Fibroblast of lung (primary cell): ENCODE measurements around the gene BMERB1. TPM values are rescaled to one million over a fixed set of nuclear protein-coding genes. Genes with fewer than 3 reads are reported as not detected.

Experiments used
- DNase-seq, 2 donors: peaks; one replicate each; pipeline versions ENCODE4 v3.0.0 to v3.0.0-alpha.2; 2010; ENCODE audit warnings: low read depth in 2 of 2
- H2AFZ ChIP-seq: 2 replicates; pipeline ENCODE4 v1.5.1; 2012; ENCODE audit warnings: low read length, control low read depth, inconsistent platforms
- H3K27ac ChIP-seq: 2 replicates; pipeline ENCODE4 v1.5.1; 2011; ENCODE audit warnings: low read length, control low read depth; ENCODE audit not compliant: insufficient read depth
- H3K27me3 ChIP-seq: 2 replicates; pipeline ENCODE4 v1.5.1; 2011; ENCODE audit warnings: mild to moderate bottlenecking, low read length; ENCODE audit not compliant: control insufficient read depth, insufficient read depth
- H3K36me3 ChIP-seq: 2 replicates; pipeline ENCODE4 v1.5.1; 2011; ENCODE audit warnings: low read length; ENCODE audit not compliant: control insufficient read depth, insufficient read depth
- H3K4me1 ChIP-seq: 2 replicates; pipeline ENCODE4 v1.5.1; 2011; ENCODE audit warnings: low read length; ENCODE audit not compliant: control insufficient read depth, insufficient read depth; ENCODE audit errors: extremely low read depth
- H3K4me2 ChIP-seq: 2 replicates; pipeline ENCODE4 v1.5.1; 2011; ENCODE audit warnings: low read length, control low read depth; ENCODE audit not compliant: insufficient read depth; ENCODE audit errors: extremely low read depth
- H3K4me3 ChIP-seq, 4 experiments: fragments of 200-600 bp in 1 of 4; sonication (generic) in 1 of 4; replicated peaks in 1 of 4; 2 replicates each; pipeline ENCODE4 v1.5.1; 2011 to 2016; ENCODE audit warnings: low read length in 4 of 4, low read depth in 3 of 4, mild to moderate bottlenecking in 3 of 4, control low read depth in 2 of 4, inconsistent platforms in 1 of 4, mixed read lengths in 1 of 4; ENCODE audit not compliant: insufficient read depth in 1 of 4; ENCODE audit errors: control extremely low read depth in 1 of 4
- H3K79me2 ChIP-seq: 2 replicates; pipeline ENCODE4 v1.5.1; 2012; ENCODE audit warnings: mild to moderate bottlenecking, low read length, inconsistent platforms; ENCODE audit not compliant: control insufficient read depth, insufficient read depth
- H3K9ac ChIP-seq: 2 replicates; pipeline ENCODE4 v1.5.1; 2011; ENCODE audit warnings: mild to moderate bottlenecking, low read length, control low read depth; ENCODE audit not compliant: insufficient read depth
- H3K9me3 ChIP-seq: 2 replicates; pipeline ENCODE4 v1.5.1; 2012; ENCODE audit warnings: low read depth, low read length; ENCODE audit not compliant: control insufficient read depth, insufficient read depth
- H4K20me1 ChIP-seq: 2 replicates; pipeline ENCODE4 v1.5.1; 2011; ENCODE audit warnings: low read length; ENCODE audit not compliant: control insufficient read depth, insufficient read depth; ENCODE audit errors: extremely low read depth
- EZH2 ChIP-seq: IDR thresholded peaks from 2 replicates; pipeline ENCODE4 v1.5.1; 2012; ENCODE audit warnings: low read length, control low read depth, mild to moderate bottlenecking; ENCODE audit errors: missing control alignments
- polyA plus RNA-seq, 2 donors: library from polyadenylated mRNA; depleted of rRNA in 1 of 2; stranded (reverse) in 1 of 2; unstranded in 1 of 2; fragments of >200 nt; gene quantifications; 2 replicates each; pipeline ENCODE4 v1.2.1, GENCODE V29; 2011 to 2012; ENCODE audit warnings: missing spikeins in 1 of 2
- total RNA-seq: library from RNA; depleted of rRNA; stranded (reverse); fragments of >200 nt; gene quantifications from 2 replicates; pipeline ENCODE4 v1.2.1, GENCODE V29; 2014
- TF ChIP-seq, protein P1 (sequence below), 2 donors: IDR thresholded peaks in 1 of 2; conservative IDR thresholded peaks in 1 of 2; 1 replicate in 1 of 2; 2 replicates in 1 of 2; pipeline ENCODE4 v1.5.1; 2011 to 2012; ENCODE audit warnings: low read length in 2 of 2, control low read depth in 1 of 2, inconsistent platforms in 1 of 2, low read depth in 1 of 2, mild to moderate bottlenecking in 1 of 2

The BMERB1 gene
- total and polyA plus RNA-seq, 2 donors (not counting 1 experiment from before 2014, with no cell fraction given) = 39.1 to 46.0 TPM

GRCh38 chr16:15435216-15435864 is 952 bp downstream of the BMERB1 start:
- peak overlapping the region; percentile 58 for H2AFZ ChIP-seq
- H3K9me3 ChIP-seq = no peaks in the 10 kb centered on the region
- H3K27ac ChIP-seq = peak overlapping the region; percentile 54
- H3K9ac ChIP-seq = peak overlapping the region; percentile 68
- H3K4me1 ChIP-seq = peaks cover 9% of the 10 kb centered on the region
- H3K4me2 ChIP-seq = peak overlapping the region; percentile 86
- peak in 1 of 2 donors; percentile 20 for DNase-seq
- peak overlapping the region; percentile 80 to 92 (median 85) for H3K4me3 ChIP-seq
- peaks cover 22% of the 10 kb centered on the region for H3K79me2 ChIP-seq
- no peaks in the 10 kb centered on the region for H3K27me3 ChIP-seq
- H4K20me1 ChIP-seq = no peaks in the 10 kb centered on the region
- TF ChIP-seq, protein P1, sequence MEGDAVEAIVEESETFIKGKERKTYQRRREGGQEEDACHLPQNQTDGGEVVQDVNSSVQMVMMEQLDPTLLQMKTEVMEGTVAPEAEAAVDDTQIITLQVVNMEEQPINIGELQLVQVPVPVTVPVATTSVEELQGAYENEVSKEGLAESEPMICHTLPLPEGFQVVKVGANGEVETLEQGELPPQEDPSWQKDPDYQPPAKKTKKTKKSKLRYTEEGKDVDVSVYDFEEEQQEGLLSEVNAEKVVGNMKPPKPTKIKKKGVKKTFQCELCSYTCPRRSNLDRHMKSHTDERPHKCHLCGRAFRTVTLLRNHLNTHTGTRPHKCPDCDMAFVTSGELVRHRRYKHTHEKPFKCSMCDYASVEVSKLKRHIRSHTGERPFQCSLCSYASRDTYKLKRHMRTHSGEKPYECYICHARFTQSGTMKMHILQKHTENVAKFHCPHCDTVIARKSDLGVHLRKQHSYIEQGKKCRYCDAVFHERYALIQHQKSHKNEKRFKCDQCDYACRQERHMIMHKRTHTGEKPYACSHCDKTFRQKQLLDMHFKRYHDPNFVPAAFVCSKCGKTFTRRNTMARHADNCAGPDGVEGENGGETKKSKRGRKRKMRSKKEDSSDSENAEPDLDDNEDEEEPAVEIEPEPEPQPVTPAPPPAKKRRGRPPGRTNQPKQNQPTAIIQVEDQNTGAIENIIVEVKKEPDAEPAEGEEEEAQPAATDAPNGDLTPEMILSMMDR (conservative IDR thresholded peaks at IDR 0.05 in 1 of 2, IDR thresholded peaks at IDR 0.05 in 1 of 2; ENCODE audit: low read depth in 1 of 2, low read length in 2 of 2) = no peak
- TF ChIP-seq EZH2 = no peak
- no peaks in the 10 kb centered on the region for H3K36me3 ChIP-seq

- no peaks in the 10 kb centered on the region for H3K36me3 ChIP-seq
- no peak overlapping the region for H3K4me2 ChIP-seq
These were observed 4.7 kb downstream of the BMERB1 start for GRCh38 chr16:15439102-15439501.

DNA sequence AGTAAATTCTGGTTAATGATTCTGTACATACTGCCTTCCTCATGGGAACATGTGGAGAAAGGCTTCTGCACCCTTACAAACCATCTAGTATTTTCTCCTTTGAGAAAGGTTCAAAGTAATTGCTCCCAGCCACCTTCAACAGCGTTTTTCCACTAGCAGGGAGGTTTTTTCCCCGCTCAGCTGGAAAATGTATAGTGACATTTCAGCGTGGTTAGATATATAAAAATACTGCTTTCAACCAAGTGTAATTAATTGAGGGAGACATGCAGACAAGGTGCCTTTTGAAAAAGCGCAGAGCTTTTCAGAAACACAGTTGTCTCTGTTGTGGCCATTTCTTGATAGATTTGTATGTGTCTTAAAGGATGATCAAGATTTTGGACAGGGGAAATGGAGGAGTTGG is 5.1 kb downstream of the BMERB1 start:
- DNase-seq = no peak
- Histone ChIP-seq H3K4me1 (peaks cover 15% of the 10 kb centered on the region), H3K79me2 (peaks cover 31% of the 10 kb centered on the region), H3K36me3 (no peaks in the 10 kb centered on the region), H3K4me3 (no peak overlapping the region), H3K27me3 (no peaks in the 10 kb centered on the region), H4K20me1 (no peaks in the 10 kb centered on the region), H3K4me2 (peak overlapping the region; percentile 3), H3K9ac (no peak overlapping the region), H3K27ac (peak overlapping the region; percentile 50), H2AFZ (no peak overlapping the region), H3K9me3 (no peaks in the 10 kb centered on the region)
- no peak for TF ChIP-seq EZH2
- TF ChIP-seq, protein P1 (conservative IDR thresholded peaks at IDR 0.05 in 1 of 2, IDR thresholded peaks at IDR 0.05 in 1 of 2; ENCODE audit: low read depth in 1 of 2, low read length in 2 of 2) = no peak

More at GRCh38 chr16:15439102-15439501, 4.7 kb downstream of the BMERB1 start:
- no peak overlapping the region for H3K9ac ChIP-seq
- peaks cover 15% of the 10 kb centered on the region for H3K4me1 ChIP-seq
- H4K20me1 ChIP-seq = no peaks in the 10 kb centered on the region
- H3K27me3 ChIP-seq = no peaks in the 10 kb centered on the region
- H3K4me3 ChIP-seq = no peak overlapping the region
- TF ChIP-seq EZH2 = no peak
- TF ChIP-seq, protein P1 (conservative IDR thresholded peaks at IDR 0.05 in 1 of 2, IDR thresholded peaks at IDR 0.05 in 1 of 2; ENCODE audit: low read depth in 1 of 2, low read length in 2 of 2) = no peak
- no peak overlapping the region for H2AFZ ChIP-seq
- H3K79me2 ChIP-seq = peaks cover 26% of the 10 kb centered on the region
- H3K9me3 ChIP-seq = no peaks in the 10 kb centered on the region
- DNase-seq = no peak
- H3K27ac ChIP-seq = peak overlapping the region; percentile 50
